Ovary (tissue), 9 donors: ENCODE measurements around the gene VTA1. TPM values are rescaled to one million over a fixed set of nuclear protein-coding genes. Genes with fewer than 3 reads are reported as not detected.

Source experiments
- DNase-seq, 5 donors: peaks; one replicate each; pipeline ENCODE4 v3.0.0-alpha.2; 2019 to 2020
- H3K27ac ChIP-seq, 2 donors: fragments of 200-600 bp; one replicate each; pipeline versions ENCODE4 v1.5.1 to v1.8.0; 2019 to 2022
- H3K27me3 ChIP-seq: fragments of 200-600 bp; one replicate; pipeline ENCODE4 v1.8.0; 2022
- H3K36me3 ChIP-seq: fragments of 200-600 bp; sonication (generic); one replicate; pipeline ENCODE4 v1.5.1; 2019
- H3K4me1 ChIP-seq: one replicate; pipeline ENCODE4 v1.8.1; 2013; ENCODE audit warnings: mild to moderate bottlenecking, moderate library complexity; ENCODE audit not compliant: insufficient read depth
- H3K4me3 ChIP-seq: fragments of 200-600 bp; sonication (generic); one replicate; pipeline ENCODE4 v1.5.1; 2017
- H3K9me3 ChIP-seq, 2 donors: fragments of 200-600 bp in 1 of 2; sonication (generic) in 1 of 2; one replicate each; pipeline versions ENCODE4 v1.5.1 to v1.8.1; 2013 to 2019; ENCODE audit warnings: mild to moderate bottlenecking in 1 of 2, moderate library complexity in 1 of 2
- EP300 ChIP-seq: sonication (generic); formaldehyde crosslinking; IDR thresholded peaks from one replicate; pipeline ENCODE4 v1.6.1; 2017; ENCODE audit warnings: antibody characterized with exemption
- POLR2A ChIP-seq: fragments of 450-650 bp; IDR thresholded peaks from one replicate; pipeline ENCODE4 v1.6.1; 2017; ENCODE audit warnings: antibody characterized with exemption, mild to moderate bottlenecking, moderate library complexity
- WGBS, 3 donors: extraction: QIAGEN DNeasy Blood & Tissue Kit in 1 of 3; methylation state at CpG; one replicate each; pipeline versions ENCODE4 v1.1.5 to v1.1.7; 2013 to 2017; 5-methylcytosine and 5-hydroxymethylcytosine counted together
- intact Hi-C, 4 donors: fragments of 100-400 bp; cut with DNase I; formaldehyde crosslinking; loops; one replicate each; pipeline versions ENCODE4 v1.11.0 to v1.15.1; 2022 to 2023
- polyA plus RNA-seq, 2 donors: library from polyadenylated mRNA; stranded (reverse); fragments of 200-250 nt in 1 of 2; fragments of 350-450 nt in 1 of 2; fragmentation: Illumina TruSeq in 1 of 2; extraction: RNeasy Lipid Tissue Mini Kit (QIAGEN cat#74804) in 1 of 2; gene quantifications; one replicate each; pipeline ENCODE4 v1.2.3, GENCODE V29; 2013 to 2014
- total RNA-seq, 7 donors: library from RNA; depleted of rRNA in 2 of 7; stranded (reverse); fragments of >200 nt in 2 of 7; fragmentation: NEBNext Ultra II Directional in 3 of 7; extraction: Animal tissue kit (Norgen Biotek cat#: 25700) in 3 of 7; gene quantifications; one replicate each; pipeline versions ENCODE4 v1.1.0 to v1.2.4, GENCODE V29; 2016 to 2023
- TF ChIP-seq, protein P1 (sequence below), 3 donors: fragments of 450-650 bp in 2 of 3; fragments of 200-600 bp in 1 of 3; IDR thresholded peaks; one replicate each; pipeline versions ENCODE4 v1.5.1 to v1.8.0; 2016 to 2022; ENCODE audit warnings: antibody characterized with exemption in 3 of 3, mild to moderate bottlenecking in 1 of 3
- donor health status: DM: no; HTN: no; CAD: no; lungs with moderate emphysema.
- donor health status: DM: no; HTN: no; CAD: no.
- donor health status: Bipolar disorder and iron deficiency.
- donor health status: DM: yes; HTN: yes; CAD: no.
- donor health status: DM: no; HTN: no; CAD: no.
- donor health status: DM: yes; HTN: yes; CAD: no.

Gene VTA1
- total and polyA plus RNA-seq, 9 donors, result 17.6 to 36.9 (median 24.5) TPM

DNA sequence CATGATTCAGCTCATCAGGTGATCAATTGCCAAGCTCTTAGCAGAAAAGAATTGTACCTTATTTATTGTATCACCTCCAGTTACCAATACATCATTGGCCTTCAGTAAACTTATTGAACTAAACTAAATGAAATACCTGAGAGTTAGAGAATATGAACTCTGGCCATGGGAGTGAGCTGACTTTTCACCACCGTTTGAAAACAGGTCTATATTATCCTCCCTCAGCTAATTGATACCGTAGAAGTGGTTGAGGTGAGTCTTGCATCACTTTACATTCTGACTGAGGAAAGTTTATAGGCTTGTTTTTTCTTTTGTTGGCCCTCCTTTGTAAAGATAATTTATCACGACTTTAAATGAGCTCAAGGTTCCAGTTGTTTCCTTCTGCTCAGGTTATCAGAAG, 102.2 kb downstream of the VTA1 start:
- intact Hi-C loops, result no loop called here
- no peaks in the 10 kb centered on the region for H3K4me1 ChIP-seq
- H3K27ac ChIP-seq, result no peak overlapping the region
- H3K27me3 ChIP-seq, result no peaks in the 10 kb centered on the region
- no peaks in the 10 kb centered on the region for H3K9me3 ChIP-seq
- WGBS, 3 donors, result 53 to 64% (median 64%) methylated on average over 3 of the region's 3 CpGs
- TF ChIP-seq, protein P1, sequence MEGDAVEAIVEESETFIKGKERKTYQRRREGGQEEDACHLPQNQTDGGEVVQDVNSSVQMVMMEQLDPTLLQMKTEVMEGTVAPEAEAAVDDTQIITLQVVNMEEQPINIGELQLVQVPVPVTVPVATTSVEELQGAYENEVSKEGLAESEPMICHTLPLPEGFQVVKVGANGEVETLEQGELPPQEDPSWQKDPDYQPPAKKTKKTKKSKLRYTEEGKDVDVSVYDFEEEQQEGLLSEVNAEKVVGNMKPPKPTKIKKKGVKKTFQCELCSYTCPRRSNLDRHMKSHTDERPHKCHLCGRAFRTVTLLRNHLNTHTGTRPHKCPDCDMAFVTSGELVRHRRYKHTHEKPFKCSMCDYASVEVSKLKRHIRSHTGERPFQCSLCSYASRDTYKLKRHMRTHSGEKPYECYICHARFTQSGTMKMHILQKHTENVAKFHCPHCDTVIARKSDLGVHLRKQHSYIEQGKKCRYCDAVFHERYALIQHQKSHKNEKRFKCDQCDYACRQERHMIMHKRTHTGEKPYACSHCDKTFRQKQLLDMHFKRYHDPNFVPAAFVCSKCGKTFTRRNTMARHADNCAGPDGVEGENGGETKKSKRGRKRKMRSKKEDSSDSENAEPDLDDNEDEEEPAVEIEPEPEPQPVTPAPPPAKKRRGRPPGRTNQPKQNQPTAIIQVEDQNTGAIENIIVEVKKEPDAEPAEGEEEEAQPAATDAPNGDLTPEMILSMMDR (IDR thresholded peaks at IDR 0.05), result no peak
- no peak for TF ChIP-seq EP300
- TF ChIP-seq POLR2A, result no peak
- H3K4me3 ChIP-seq, result no peak overlapping the region
- H3K36me3 ChIP-seq, result no peaks in the 10 kb centered on the region
- no peak for DNase-seq

- no peaks in the 10 kb centered on the region for H3K4me1 ChIP-seq
- H3K27ac ChIP-seq, result no peak overlapping the region
- 21 to 31% (median 25%) methylated on average over 1 of the region's 1 CpG for WGBS, 3 donors
- H3K4me3 ChIP-seq, result no peak overlapping the region
- H3K9me3 ChIP-seq, result no peaks in the 10 kb centered on the region
- TF ChIP-seq POLR2A, result no peak
- no peak for TF ChIP-seq EP300
- TF ChIP-seq, protein P1 (IDR thresholded peaks at IDR 0.05), result no peak
- no peaks in the 10 kb centered on the region for H3K27me3 ChIP-seq
- DNase-seq, result no peak
- intact Hi-C loops, result no loop called here
- H3K36me3 ChIP-seq, result no peaks in the 10 kb centered on the region
These were observed 104.9 kb downstream of the VTA1 start for GRCh38 chr6:142251930-142252445.

DNA sequence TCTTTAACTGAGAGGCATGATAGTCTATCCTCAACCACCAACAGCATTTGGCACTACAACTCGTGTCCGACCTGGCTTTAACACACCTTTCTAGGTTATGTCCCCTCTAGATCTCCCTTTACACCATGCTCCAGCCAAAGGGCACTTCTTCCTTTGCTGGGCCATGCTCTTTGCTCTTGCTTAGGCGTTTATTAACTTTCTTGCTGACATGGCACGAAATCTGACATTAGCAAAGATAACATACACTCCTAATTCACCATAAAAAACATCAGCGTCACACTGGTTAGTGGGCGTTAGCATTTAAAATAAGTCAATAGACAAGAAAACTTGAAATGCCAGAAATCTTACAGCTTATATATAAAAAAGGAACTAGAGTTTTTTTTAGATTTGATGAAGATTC, 107.5 kb downstream of the VTA1 start:
- WGBS, 3 donors, result 63 to 68% (median 67%) methylated on average over 6 of the region's 6 CpGs
- Histone ChIP-seq H3K36me3 (no peaks in the 10 kb centered on the region), H3K27ac (no peak overlapping the region), H3K27me3 (no peaks in the 10 kb centered on the region), H3K4me3 (no peak overlapping the region), H3K4me1 (no peaks in the 10 kb centered on the region), H3K9me3 (no peaks in the 10 kb centered on the region)
- DNase-seq, result no peak
- TF ChIP-seq EP300 (no peak), POLR2A (no peak)
- TF ChIP-seq, protein P1 (IDR thresholded peaks at IDR 0.05), result no peak
- intact Hi-C loops, result loop anchor here in 1 of 4 donors (2.0 kb wide), 1 partner anchor 46 kb away; no protein-coding TSS in a partner anchor

GRCh38 chr6:142255785-142256184, 108.7 kb downstream of the VTA1 start:
- Histone ChIP-seq H3K9me3 (no peaks in the 10 kb centered on the region), H3K27ac (no peak overlapping the region), H3K4me1 (no peaks in the 10 kb centered on the region), H3K27me3 (no peaks in the 10 kb centered on the region), H3K4me3 (no peak overlapping the region), H3K36me3 (no peaks in the 10 kb centered on the region)
- WGBS, 3 donors, result 71 to 83% (median 73%) methylated on average over 2 of the region's 2 CpGs
- TF ChIP-seq POLR2A, result no peak
- intact Hi-C loops, result loop anchor here in 1 of 4 donors (2.0 kb wide), 1 partner anchor 45 kb away; no protein-coding TSS in a partner anchor
- no peak for DNase-seq

GRCh38 chr6:142258305-142258704, 111.2 kb downstream of the VTA1 start:
- Histone ChIP-seq H3K9me3 (no peaks in the 10 kb centered on the region), H3K27ac (no peak overlapping the region), H3K4me3 (no peak overlapping the region), H3K36me3 (no peaks in the 10 kb centered on the region), H3K4me1 (no peaks in the 10 kb centered on the region), H3K27me3 (no peaks in the 10 kb centered on the region)
- DNase-seq, result no peak
- intact Hi-C loops, result no loop called here
- 84 to 87% (median 86%) methylated on average over 6 of the region's 6 CpGs for WGBS, 3 donors
- TF ChIP-seq POLR2A, result no peak
- TF ChIP-seq, protein P1 (IDR thresholded peaks at IDR 0.05), result no peak
- no peak for TF ChIP-seq EP300
